GM12872 (cell line): ENCODE data around the gene IFT27.
A peak's percentile ranks its signal among the peaks of the same experiment; 100 is the strongest.

Source experiments
- TF ChIP-seq, protein P1 (sequence below): IDR thresholded peaks from 3 replicates; pipeline ENCODE4 v1.5.1; 2011; ENCODE audit warnings: low read depth, mild to moderate bottlenecking, low read length, moderate library complexity; ENCODE audit not compliant: insufficient read depth

The IFT27 gene

DNA sequence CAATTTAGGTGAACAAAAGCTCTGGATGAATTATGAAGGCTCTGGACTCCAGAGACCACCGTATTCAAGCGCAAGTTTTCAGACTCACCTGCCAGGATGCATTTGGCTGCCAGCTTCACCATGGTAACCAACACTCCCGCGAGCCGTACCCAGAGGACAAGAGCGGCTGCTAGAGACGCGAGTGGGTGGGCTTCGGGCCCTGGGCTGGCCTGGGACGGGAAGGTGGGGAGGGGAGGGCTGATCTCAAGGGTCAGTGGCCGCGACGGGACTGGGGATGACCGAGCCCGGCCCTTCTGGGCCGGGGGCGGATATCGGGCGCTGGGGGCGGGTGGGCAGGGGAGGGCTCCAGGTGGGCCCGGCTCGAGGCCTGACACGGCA is 344 bp downstream of the IFT27 start:
- TF ChIP-seq, protein P1, sequence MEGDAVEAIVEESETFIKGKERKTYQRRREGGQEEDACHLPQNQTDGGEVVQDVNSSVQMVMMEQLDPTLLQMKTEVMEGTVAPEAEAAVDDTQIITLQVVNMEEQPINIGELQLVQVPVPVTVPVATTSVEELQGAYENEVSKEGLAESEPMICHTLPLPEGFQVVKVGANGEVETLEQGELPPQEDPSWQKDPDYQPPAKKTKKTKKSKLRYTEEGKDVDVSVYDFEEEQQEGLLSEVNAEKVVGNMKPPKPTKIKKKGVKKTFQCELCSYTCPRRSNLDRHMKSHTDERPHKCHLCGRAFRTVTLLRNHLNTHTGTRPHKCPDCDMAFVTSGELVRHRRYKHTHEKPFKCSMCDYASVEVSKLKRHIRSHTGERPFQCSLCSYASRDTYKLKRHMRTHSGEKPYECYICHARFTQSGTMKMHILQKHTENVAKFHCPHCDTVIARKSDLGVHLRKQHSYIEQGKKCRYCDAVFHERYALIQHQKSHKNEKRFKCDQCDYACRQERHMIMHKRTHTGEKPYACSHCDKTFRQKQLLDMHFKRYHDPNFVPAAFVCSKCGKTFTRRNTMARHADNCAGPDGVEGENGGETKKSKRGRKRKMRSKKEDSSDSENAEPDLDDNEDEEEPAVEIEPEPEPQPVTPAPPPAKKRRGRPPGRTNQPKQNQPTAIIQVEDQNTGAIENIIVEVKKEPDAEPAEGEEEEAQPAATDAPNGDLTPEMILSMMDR = no peak

DNA sequence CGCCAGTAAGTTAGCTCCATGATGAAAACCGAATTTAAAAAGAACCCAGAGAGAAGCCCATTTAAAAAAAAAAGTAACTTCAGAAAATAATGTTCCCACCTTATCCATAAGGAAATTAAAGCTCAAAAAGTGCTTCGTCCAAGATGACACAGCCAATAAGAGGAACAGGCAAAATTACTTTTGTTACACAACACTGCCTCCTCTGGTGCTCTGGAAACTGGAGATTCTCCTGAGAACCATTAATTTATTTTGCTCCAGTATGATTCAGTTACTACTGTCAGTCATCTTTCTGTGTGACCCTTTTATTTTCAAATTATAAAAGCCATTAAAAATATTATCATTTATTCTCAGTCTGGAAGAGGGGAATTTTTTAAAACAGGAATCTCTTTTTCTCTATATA is 2.0 kb downstream of the IFT27 start:
- TF ChIP-seq, protein P1 = peak; percentile 20; the same call in 1 of the 3 replicates

DNA sequence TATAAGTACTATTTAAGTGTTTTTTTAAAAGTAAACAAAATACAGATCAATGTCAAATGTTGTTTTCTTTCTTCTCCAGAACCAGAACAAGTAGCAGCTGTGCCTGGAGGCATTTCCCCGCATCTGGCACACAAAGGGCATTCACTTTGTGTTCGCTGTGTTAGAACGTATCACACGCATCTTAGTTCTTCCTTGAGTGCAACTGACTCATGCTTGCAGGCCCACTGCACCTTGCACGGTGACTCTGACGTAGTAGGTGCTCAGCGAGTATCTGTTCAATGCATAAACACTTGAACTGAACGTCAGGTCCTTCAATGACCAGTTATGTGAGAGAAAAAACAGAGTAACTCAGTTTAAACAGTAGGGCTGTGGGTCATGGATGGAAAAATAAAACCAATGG is 3.5 kb downstream of the IFT27 start:
- TF ChIP-seq, protein P1 = no peak

DNA sequence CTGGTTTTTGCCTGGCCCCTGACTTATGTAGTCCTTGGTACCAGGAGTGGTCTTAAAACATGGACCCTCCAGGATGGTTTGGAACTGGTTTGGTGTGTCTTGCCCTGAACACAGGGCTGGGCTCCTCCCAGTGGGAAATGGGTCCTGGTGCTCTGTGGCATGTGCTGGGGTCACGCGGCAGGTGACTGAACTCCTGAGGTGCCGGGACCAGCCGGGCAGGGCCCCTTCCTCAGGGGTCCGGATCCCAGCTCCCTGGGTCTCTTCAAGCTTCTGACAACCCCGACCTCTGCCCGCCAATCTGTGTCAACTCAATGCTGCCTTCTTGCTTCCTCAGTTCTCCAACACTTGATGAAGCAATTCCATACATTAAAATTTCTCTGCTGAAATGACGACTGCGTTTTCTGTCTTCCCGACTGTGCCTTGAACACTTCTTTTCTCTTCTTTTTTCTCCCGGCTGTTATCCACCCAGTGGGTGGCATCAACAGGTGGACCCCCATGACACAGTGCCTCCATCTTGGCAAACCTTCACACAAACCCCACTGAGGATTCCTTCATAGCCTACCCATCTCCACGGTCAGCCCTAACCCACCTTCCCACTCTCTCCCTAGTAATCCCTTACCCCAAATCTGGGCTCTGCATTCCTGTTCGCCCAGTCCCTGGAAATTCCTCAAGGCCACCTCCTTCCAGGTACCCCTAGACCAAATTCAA is 4.4 kb downstream of the IFT27 start:
- TF ChIP-seq, protein P1 = no peak

DNA sequence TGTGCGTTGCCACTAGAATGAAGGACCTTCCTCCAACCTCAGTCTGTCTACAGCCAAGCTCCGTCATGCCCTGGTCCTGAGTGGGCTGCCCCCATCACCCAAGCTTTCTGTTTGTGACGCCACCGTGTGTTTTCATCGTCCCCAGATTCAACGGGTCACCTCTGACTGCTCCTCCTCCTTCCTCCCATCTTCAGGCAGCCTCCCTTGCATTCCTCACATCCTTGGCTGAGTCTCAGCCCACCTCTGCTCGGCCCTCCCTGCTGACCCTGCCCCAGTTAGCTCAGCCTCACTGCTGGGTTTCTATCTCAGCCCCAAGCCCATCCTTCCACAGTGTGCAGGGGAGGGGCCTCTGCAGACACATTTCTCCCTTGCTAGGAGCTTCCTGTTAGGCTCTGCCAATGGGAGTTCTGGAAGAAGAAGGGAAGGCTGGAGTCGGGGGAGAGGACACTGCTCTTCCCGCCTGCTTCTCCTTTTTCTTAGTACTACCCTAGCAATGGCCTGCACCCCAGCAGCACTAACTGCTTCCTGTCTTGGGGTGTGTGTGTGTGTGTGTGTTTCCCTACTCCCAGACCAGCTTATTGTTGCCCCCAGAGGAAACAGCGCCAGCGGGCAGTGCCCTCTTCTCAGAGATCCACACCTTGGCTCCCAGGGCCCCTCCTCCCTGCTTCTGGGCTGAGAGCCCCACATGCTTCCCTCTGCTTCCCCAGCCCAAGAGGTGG is 5.2 kb downstream of the IFT27 start:
- TF ChIP-seq, protein P1 = no peak

DNA sequence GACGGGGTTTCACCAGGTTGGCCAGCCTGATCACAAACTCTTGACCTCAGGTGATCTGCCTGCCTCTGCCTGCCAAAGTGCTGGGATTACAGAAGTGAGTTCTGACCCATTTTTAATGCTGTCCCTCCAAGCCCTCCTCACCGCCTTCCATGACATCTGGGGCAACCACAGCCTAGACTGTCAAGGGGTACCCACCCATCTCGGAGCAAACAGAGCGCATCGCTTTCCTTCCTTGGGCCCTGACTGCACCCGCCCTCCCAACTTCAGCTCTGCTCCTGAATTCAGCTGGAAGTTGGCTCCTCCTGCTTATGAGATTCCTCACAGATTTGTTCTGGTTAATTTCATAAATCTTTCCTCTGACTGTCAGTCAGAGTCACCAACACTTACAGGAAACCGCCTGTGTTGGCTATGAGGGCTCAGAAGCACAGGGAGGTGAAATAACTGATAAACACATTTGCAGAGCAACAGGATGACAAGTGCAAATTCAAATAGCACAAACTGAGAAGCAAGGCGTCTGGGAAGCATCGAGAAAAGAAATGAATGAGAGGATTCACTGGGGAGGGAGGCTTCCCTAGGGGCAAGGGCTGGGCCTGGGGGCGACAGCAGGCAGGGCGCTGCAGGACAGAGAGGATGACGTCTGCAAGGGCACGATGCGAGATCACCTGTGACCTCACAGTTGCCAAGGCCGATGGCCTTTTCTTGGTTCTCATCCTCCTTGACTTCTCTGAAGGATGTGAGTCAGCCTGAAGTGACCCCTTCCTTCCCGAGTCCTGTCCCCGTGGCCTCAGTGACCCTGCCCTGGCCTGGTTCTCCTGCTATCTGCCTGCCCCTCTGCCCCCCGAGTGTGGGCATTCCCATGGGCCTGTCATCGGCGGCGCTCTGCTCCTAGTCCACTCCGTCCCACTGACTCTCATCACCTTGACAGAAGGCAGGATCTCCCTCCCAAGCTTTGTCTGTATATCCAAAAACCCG is 6.1 kb downstream of the IFT27 start:
- TF ChIP-seq, protein P1 = no peak

DNA sequence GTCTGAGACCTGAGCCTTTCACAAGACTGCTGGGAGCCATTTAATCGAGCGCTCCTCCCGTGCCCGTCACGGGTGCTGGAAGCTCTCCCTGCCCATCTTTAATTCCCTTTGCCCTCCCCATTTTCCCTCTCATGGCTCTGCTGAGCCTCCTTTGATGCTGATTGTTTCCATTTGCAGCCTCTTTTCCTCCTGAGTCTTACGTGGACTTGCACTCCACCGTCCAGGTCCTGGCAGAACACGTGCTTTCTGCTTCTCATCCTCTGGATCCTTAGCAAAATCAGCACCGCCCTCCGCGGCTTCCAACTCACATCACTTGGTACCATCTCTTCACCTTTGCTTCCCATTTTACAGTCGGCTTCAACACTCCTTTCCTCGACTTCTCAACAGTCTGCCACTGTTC is 7.3 kb downstream of the IFT27 start:
- TF ChIP-seq, protein P1 = no peak
